ENCODE measurements around the gene METTL1. TPM values are rescaled to one million over a fixed set of nuclear protein-coding genes. Genes with fewer than 3 reads are reported as not detected.
A peak's percentile ranks its signal among the peaks of the same experiment; 100 is the strongest.

METTL1 gene
- total and polyA plus RNA-seq, 9 of the 15 experiments (the other 6 are each of a cell fraction or from before 2014, with no cell fraction given), result 12.6 to 65.9 (median 39.2) TPM

- TF ChIP-seq TAL1 (IDR thresholded peaks at IDR 0.05), result no peak
- TF ChIP-seq ZNF23 (CRISPR knock-in tag; IDR thresholded peaks at IDR 0.05), result no peak
- no peak for TF ChIP-seq DEAF1 (CRISPR knock-in tag; IDR thresholded peaks at IDR 0.05)
- TF ChIP-seq ELK1 (CRISPR knock-in tag; IDR thresholded peaks at IDR 0.05), result no peak
- no peak for TF ChIP-seq ELF1 (tag; IDR thresholded peaks at IDR 0.05)
- TF ChIP-seq E2F8 (IDR thresholded peaks at IDR 0.05; ENCODE audit: low read depth, partially characterized antibody), result peak; percentile 82
- TF ChIP-seq ZBTB7A (IDR thresholded peaks at IDR 0.05; ENCODE audit: borderline replicate concordance, control insufficient read depth, low read depth, low read length), result no peak
- TF ChIP-seq CEBPZ (IDR thresholded peaks at IDR 0.05; ENCODE audit: borderline replicate concordance, low read depth, low read length), result no peak
- no peak for TF ChIP-seq HSF4 (CRISPR knock-in tag; IDR thresholded peaks at IDR 0.05; ENCODE audit: borderline replicate concordance)
- TF ChIP-seq ZNF324 (CRISPR knock-in tag; IDR thresholded peaks at IDR 0.05), result no peak
- 0 out of 2 replicates have a peak, but pooled peaks have one; percentile 38 for TF ChIP-seq ATF2 (CRISPR knock-in tag; IDR thresholded peaks at IDR 0.05)
- 0 out of 2 replicates have a peak, but pooled peaks have one; percentile 40 for TF ChIP-seq NR1H2 (CRISPR knock-in tag; IDR thresholded peaks at IDR 0.05)
- TF ChIP-seq BRCA1 (IDR thresholded peaks at IDR 0.05), result no peak
- no peak for TF ChIP-seq BRCA1 (CRISPR knock-in tag; IDR thresholded peaks at IDR 0.05)
These were observed 10.9 kb upstream of the METTL1 start, which contains the start of gene TSFM (continued) for GRCh38 chr12:57782608-57783465.

All from K562 (cell line).